Heart left ventricle (tissue), 16 donors: Measurements from ENCODE around the gene DNAH17. TPM values are rescaled to one million over a fixed set of nuclear protein-coding genes. Genes with fewer than 3 reads are reported as not detected.

ENCODE experiments used
- ATAC-seq, 4 donors: fragments of 200-7000 bp; cut with Tn5 transposase; one replicate each; pipeline ENCODE4 v1.9.1; 2020 to 2022; ENCODE audit warnings: moderate library complexity in 4 of 4, mild to moderate bottlenecking in 3 of 4, moderate number of reproducible peaks in 1 of 4
- DNase-seq, 5 donors: peaks; one replicate each; pipeline ENCODE4 v3.0.0-alpha.2; 2020
- H3K27ac ChIP-seq, 12 donors: fragments of 200-600 bp; sonication (generic) in 4 of 12; one replicate each; pipeline versions ENCODE4 v1.5.0 to v1.8.0; 2016 to 2022; ENCODE audit warnings: mild to moderate bottlenecking in 2 of 12
- H3K27me3 ChIP-seq, 9 donors: fragments of 200-600 bp; sonication (generic) in 2 of 9; one replicate each; pipeline versions ENCODE4 v1.5.1 to v1.8.0; 2016 to 2022; ENCODE audit warnings: mild to moderate bottlenecking in 3 of 9
- H3K36me3 ChIP-seq, 9 donors: fragments of 200-600 bp; sonication (generic) in 2 of 9; one replicate each; pipeline versions ENCODE4 v1.5.0 to v1.8.0; 2018 to 2022; ENCODE audit warnings: mild to moderate bottlenecking in 2 of 9
- H3K4me1 ChIP-seq, 12 donors: fragments of 200-600 bp; sonication (generic) in 4 of 12; one replicate each; pipeline versions ENCODE4 v1.5.0 to v1.8.0; 2016 to 2022; ENCODE audit warnings: mild to moderate bottlenecking in 3 of 12
- H3K4me3 ChIP-seq, 12 donors: fragments of 200-600 bp; sonication (generic) in 4 of 12; one replicate each; pipeline versions ENCODE4 v1.5.0 to v1.8.0; 2017 to 2022; ENCODE audit warnings: mild to moderate bottlenecking in 9 of 12, moderate library complexity in 4 of 12
- H3K9me3 ChIP-seq, 12 donors: fragments of 200-600 bp; sonication (generic) in 4 of 12; one replicate each; pipeline versions ENCODE4 v1.5.0 to v1.8.0; 2016 to 2022; ENCODE audit warnings: mild to moderate bottlenecking in 1 of 12
- CTCF ChIP-seq, 12 donors: fragments of 200-600 bp; sonication (generic) in 4 of 12; IDR thresholded peaks; one replicate each; pipeline versions ENCODE4 v1.5.0 to v1.8.0; 2018 to 2022; ENCODE audit warnings: antibody characterized with exemption in 12 of 12, mild to moderate bottlenecking in 5 of 12
- POLR2A ChIP-seq, 2 donors: fragments of 450-650 bp; IDR thresholded peaks; one replicate each; pipeline ENCODE4 v1.6.1; 2017; ENCODE audit warnings: antibody characterized with exemption in 2 of 2, mild to moderate bottlenecking in 2 of 2, moderate library complexity in 2 of 2
- WGBS, 4 donors: extraction: QIAGEN DNeasy Blood & Tissue Kit in 2 of 4; methylation state at CpG; one replicate each; pipeline versions ENCODE4 v1.1.5 to v1.1.7; 2013 to 2018; 5-methylcytosine and 5-hydroxymethylcytosine counted together
- intact Hi-C, 10 donors: fragments of 100-400 bp; cut with DNase I; formaldehyde crosslinking; loops; one replicate each; pipeline versions ENCODE4 v1.11.1 to v1.14.2; 2022
- polyA plus RNA-seq, 2 donors: library from polyadenylated mRNA; stranded (reverse); fragments of 200-250 nt; gene quantifications; one replicate each; pipeline ENCODE4 v1.2.3, GENCODE V29; 2013
- total RNA-seq, 9 donors: library from RNA; depleted of rRNA in 2 of 9; stranded (reverse); fragments of >200 nt in 2 of 9; fragmentation: NEBNext Ultra II Directional in 3 of 9; extraction: Animal tissue kit (Norgen Biotek cat#: 25700) in 3 of 9; gene quantifications; one replicate each; pipeline versions ENCODE4 v1.1.0 to v1.2.4, GENCODE V29; 2016 to 2023
- donor health status: ischemic (EF 13 %, LVEDD 7.1; RV severe dilation, severe dysfunction).
- donor health status: healthy with polysubstance abuse.
- donor health status: DM: no; HTN: yes; CAD: no.
- donor health status: DM: no; HTN: no; CAD: no.
- donor health status: ischemic (EF 25% LVEDD 6.9; RV normal size, moderate dysfunction).
- donor health status: ischemic (EF 25% LVEDD 5.7; RV mildly dilated, moderate dysfunction).
- donor health status: healthy.
- donor health status: DM: yes; HTN: yes; CAD: no.
- donor health status: ischemic (EF 35%, LVEDD 5.7; RV mildly dilated, moderate dysfunction).
- donor health status: nonischemic (EF 11% LVEDD 7.7; RV severe dilation, severe dysfunction).
- donor health status: DM: yes; HTN: yes; CAD: no.
- donor health status: PGD.
- donor health status: ischemic (EF 29% LVEDD 5.4; RV normal size, mild dysfunction).
- donor health status: nonischemic (EF 23%, LVEDD 6.1; RV moderate dilation, normal function).

DNAH17 gene
- total and polyA plus RNA-seq, 11 donors = 0.02 to 0.63 (median 0.17) TPM; not detected in 4

DNA sequence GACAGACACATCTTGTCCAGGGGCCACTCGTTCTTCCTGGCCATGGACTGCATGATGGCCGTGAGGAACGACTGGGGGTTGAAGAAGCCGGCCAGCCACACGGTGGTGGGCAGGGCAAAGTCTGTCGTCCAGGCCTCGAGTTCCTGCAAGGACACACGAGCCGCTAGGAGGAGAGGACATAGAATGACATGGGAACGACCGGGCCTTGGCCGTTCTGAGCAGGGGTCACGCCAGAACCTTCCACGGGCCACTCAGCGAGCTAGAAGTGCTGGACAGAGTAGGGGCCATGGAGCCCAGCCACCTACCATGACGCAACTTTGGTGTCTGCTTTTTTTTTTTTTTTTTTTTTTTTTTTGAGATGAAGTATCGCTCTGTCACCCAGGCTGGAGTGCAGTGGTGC, 151.8 kb downstream of the DNAH17 start:
- Histone ChIP-seq H3K36me3 (peaks cover 0 to 93% (median 56%) of the 10 kb centered on the region in 9 donors), H3K4me1 (peaks cover 0 to 24% (median 11%) of the 10 kb centered on the region in 12 donors), H3K27me3 (no peaks in the 10 kb centered on the region), H3K4me3 (no peak overlapping the region), H3K9me3 (no peaks in the 10 kb centered on the region), H3K27ac (no peak overlapping the region)
- DNase-seq (no peak), ATAC-seq (no peak)
- WGBS, 4 donors = 86 to 89% (median 87%) methylated on average over 12 to 17 of the region's 17 CpGs
- intact Hi-C loops = loop anchor here in 5 of 10 donors (10.0 kb wide), 1 partner anchor 311 kb away; no protein-coding TSS in a partner anchor
- TF ChIP-seq CTCF (IDR thresholded peaks at IDR 0.05) (no peak), POLR2A (IDR thresholded peaks at IDR 0.05) (no peak)

GRCh38 chr17:78423961-78424675, 153.1 kb downstream of the DNAH17 start:
- Histone ChIP-seq H3K27ac (no peak overlapping the region), H3K4me3 (no peak overlapping the region), H3K27me3 (no peaks in the 10 kb centered on the region), H3K36me3 (peaks cover 0 to 98% (median 57%) of the 10 kb centered on the region in 9 donors), H3K4me1 (peaks cover 0 to 34% (median 23%) of the 10 kb centered on the region in 12 donors), H3K9me3 (no peaks in the 10 kb centered on the region)
- TF ChIP-seq POLR2A (IDR thresholded peaks at IDR 0.05) = no peak
- TF ChIP-seq CTCF (IDR thresholded peaks at IDR 0.05) = no peak
- ATAC-seq = no peak
- intact Hi-C loops = loop anchor here (2.0 to 10.0 kb wide), 9 partner anchors 42 to 312 kb away; partner anchors contain the start of gene SOCS3 (in 2 of the 10)
- no peak for DNase-seq
- 73 to 81% (median 78%) methylated on average over 12 to 18 of the region's 18 CpGs for WGBS, 4 donors

- intact Hi-C loops = loop anchor here (1.0 to 10.0 kb wide), 14 partner anchors 41 to 311 kb away; partner anchors contain the start of gene SOCS3 (in 3 of the 10)
- Histone ChIP-seq H3K27ac (no peak overlapping the region), H3K9me3 (no peaks in the 10 kb centered on the region), H3K36me3 (peaks cover 0 to 89% (median 57%) of the 10 kb centered on the region in 9 donors), H3K27me3 (no peaks in the 10 kb centered on the region), H3K4me1 (peaks cover 0 to 44% (median 24%) of the 10 kb centered on the region in 12 donors), H3K4me3 (no peak overlapping the region)
- no peak for ATAC-seq
- no peak for DNase-seq
- no peak for TF ChIP-seq POLR2A (IDR thresholded peaks at IDR 0.05)
- TF ChIP-seq CTCF (IDR thresholded peaks at IDR 0.05) = no peak
- WGBS, 4 donors = 86 to 94% (median 90%) methylated on average over 17 to 20 of the region's 20 CpGs
These were observed 154.2 kb downstream of the DNAH17 start for GRCh38 chr17:78422872-78423588.

DNA sequence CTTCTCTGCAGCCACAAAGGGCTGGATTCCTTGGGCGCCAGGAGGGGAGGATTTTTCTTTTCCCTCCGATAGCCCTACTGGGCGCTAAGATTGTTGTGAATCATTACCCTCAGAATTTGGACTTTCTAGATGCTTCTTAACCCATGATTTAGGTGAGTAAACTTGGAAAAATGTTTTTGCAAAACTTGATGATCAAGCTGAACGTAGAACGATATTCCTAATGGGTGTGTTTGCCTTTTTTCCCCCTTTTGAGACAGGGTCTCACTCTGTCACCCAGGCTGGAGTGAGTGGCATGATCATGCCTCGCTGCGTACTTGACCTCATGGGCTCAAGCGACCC, 155.0 kb downstream of the DNAH17 start:
- DNase-seq (no peak), ATAC-seq (no peak)
- Histone ChIP-seq H3K27ac (peak overlapping the region in 1 of 12 donors; percentile 27), H3K4me1 (peaks cover 0 to 52% (median 31%) of the 10 kb centered on the region in 12 donors), H3K36me3 (peaks cover 0 to 81% (median 54%) of the 10 kb centered on the region in 9 donors), H3K27me3 (no peaks in the 10 kb centered on the region), H3K4me3 (no peak overlapping the region), H3K9me3 (no peaks in the 10 kb centered on the region)
- 71 to 79% (median 73%) methylated on average over 8 of the region's 8 CpGs for WGBS, 4 donors
- intact Hi-C loops = loop anchor here (1.0 to 10.0 kb wide), 14 partner anchors 40 to 310 kb away; partner anchors contain the start of gene SOCS3 (in 3 of the 10)
- no peak for TF ChIP-seq POLR2A (IDR thresholded peaks at IDR 0.05)
- peak in 1 of 12 donors; percentile 6 for TF ChIP-seq CTCF (IDR thresholded peaks at IDR 0.05)
